Left colon (tissue), 2 donors: ENCODE measurements around the gene SPAG9. TPM values are rescaled to one million over a fixed set of nuclear protein-coding genes. Genes with fewer than 3 reads are reported as not detected.
A peak's percentile ranks its signal among the peaks of the same experiment; 100 is the strongest.

ENCODE experiments used
- ATAC-seq: fragments of 200-7000 bp; cut with Tn5 transposase; one replicate; pipeline ENCODE4 v1.9.1; 2020; ENCODE audit warnings: mild to moderate bottlenecking, moderate library complexity
- DNase-seq, 2 donors: peaks; one replicate each; pipeline ENCODE4 v3.0.0-alpha.2; 2020
- intact Hi-C, 2 donors: fragments of 100-400 bp; cut with DNase I in 1 of 2; cut with micrococcal nuclease in 1 of 2; formaldehyde crosslinking; loops; one replicate each; pipeline versions ENCODE4 v1.11.2 to v1.14.0; 2022; cut with DNase I, micrococcal nuclease
- total RNA-seq, 2 donors: library from RNA; stranded (reverse); fragmentation: NEBNext Ultra II Directional; extraction: Animal tissue kit (Norgen Biotek cat#: 25700); gene quantifications; one replicate each; pipeline ENCODE4 v1.2.1, GENCODE V29; 2021
- donor health status: DM: no; HTN: no; CAD: no.
- donor health status: DM: yes; HTN: yes; CAD: no.

The SPAG9 gene
- total RNA-seq, 2 donors from 2014 or later, result 61.9 to 84.6 TPM

- DNase-seq (no peak), ATAC-seq (peak; percentile 67)
Observed at GRCh38 chr17:51060396-51060795, 60.3 kb downstream of the SPAG9 start.

GRCh38 chr17:51059781-51060180 is 60.9 kb downstream of the SPAG9 start:
- intact Hi-C loops, result no loop called here
- ATAC-seq, result no peak

More at GRCh38 chr17:51060396-51060795, 60.3 kb downstream of the SPAG9 start:
- intact Hi-C loops, result no loop called here

GRCh38 chr17:51057534-51057933 is 63.1 kb downstream of the SPAG9 start:
- intact Hi-C loops, result no loop called here
- DNase-seq (no peak), ATAC-seq (no peak)

More at GRCh38 chr17:51059781-51060180, 60.9 kb downstream of the SPAG9 start:
- DNase-seq, result no peak

- ATAC-seq, result peak; percentile 60
- no peak for DNase-seq
- intact Hi-C loops, result no loop called here
Observed at GRCh38 chr17:51056813-51057510, 63.7 kb downstream of the SPAG9 start.

- intact Hi-C loops, result no loop called here
- DNase-seq, result no peak
- ATAC-seq, result no peak
Observed at GRCh38 chr17:51054748-51055147, 65.9 kb downstream of the SPAG9 start.

- ATAC-seq, result no peak
- no peak for DNase-seq
- intact Hi-C loops, result no loop called here
Observed at GRCh38 chr17:51052235-51052634, 68.4 kb downstream of the SPAG9 start.

- DNase-seq (no peak), ATAC-seq (no peak)
Observed at GRCh38 chr17:51050291-51051033, 70.2 kb downstream of the SPAG9 start.

GRCh38 chr17:51046514-51047384 is 73.9 kb downstream of the SPAG9 start:
- DNase-seq (peak; percentile 27 to 55), ATAC-seq (peak; percentile 16)
- intact Hi-C loops, result no loop called here

More at GRCh38 chr17:51050291-51051033, 70.2 kb downstream of the SPAG9 start:
- intact Hi-C loops, result no loop called here

- no peak for DNase-seq
- no peak for ATAC-seq
- intact Hi-C loops, result no loop called here
Observed at GRCh38 chr17:51046046-51046445, 74.6 kb downstream of the SPAG9 start.

- intact Hi-C loops, result no loop called here
- ATAC-seq (no peak), DNase-seq (no peak)
Observed at GRCh38 chr17:51045621-51046020, 75.0 kb downstream of the SPAG9 start.

- intact Hi-C loops, result no loop called here
- ATAC-seq (no peak), DNase-seq (no peak)
Observed at GRCh38 chr17:51044976-51045375, 75.7 kb downstream of the SPAG9 start.

- intact Hi-C loops, result no loop called here
- DNase-seq (no peak), ATAC-seq (no peak)
Observed at GRCh38 chr17:51036084-51036483, 84.6 kb downstream of the SPAG9 start.

GRCh38 chr17:51035431-51035830 is 85.2 kb downstream of the SPAG9 start:
- DNase-seq (no peak), ATAC-seq (no peak)
- intact Hi-C loops, result no loop called here

GRCh38 chr17:51034800-51035199 is 85.9 kb downstream of the SPAG9 start:
- intact Hi-C loops, result no loop called here
- DNase-seq, result no peak
- no peak for ATAC-seq

GRCh38 chr17:51032850-51033249 is 87.8 kb downstream of the SPAG9 start:
- ATAC-seq, result no peak
- intact Hi-C loops, result no loop called here
- DNase-seq, result no peak

- ATAC-seq (peak; percentile 50), DNase-seq (no peak)
- intact Hi-C loops, result no loop called here
Observed at GRCh38 chr17:51029568-51030463, 90.9 kb downstream of the SPAG9 start.

GRCh38 chr17:51029142-51029541 is 91.5 kb downstream of the SPAG9 start:
- ATAC-seq, result no peak
- no peak for DNase-seq
- intact Hi-C loops, result no loop called here

GRCh38 chr17:51028176-51028863 is 92.3 kb downstream of the SPAG9 start:
- DNase-seq, result no peak
- no peak for ATAC-seq
- intact Hi-C loops, result no loop called here
